Measurements from ENCODE around the gene RASEF.

GRCh38 chr9:83039303-83039702 lies 23.6 kb downstream of the RASEF start:
- no peak for TF ChIP-seq CTCF (IDR thresholded peaks at IDR 0.05; ENCODE audit: insufficient read depth, low read length, poor library complexity, severe bottlenecking)
- no peak for TF ChIP-seq EZH2phosphoT487 (conservative IDR thresholded peaks at IDR 0.05; ENCODE audit: low read length)

Data from SU-DHL-6 (cell line).